Measurements from ENCODE around the gene PRKN.

GRCh38 chr6:161906571-161906970, 821.0 kb downstream of the PRKN start:
- TF ChIP-seq POLR2A (IDR thresholded peaks at IDR 0.05) (no peak), CTCF (IDR thresholded peaks at IDR 0.05) (no peak)
